ENCODE results near the gene RHBDF1. TPM values are rescaled to one million over a fixed set of nuclear protein-coding genes. Genes with fewer than 3 reads are reported as not detected.
A peak's percentile ranks its signal among the peaks of the same experiment; 100 is the strongest.

RHBDF1 gene
- polyA plus RNA-seq, 1 of the 3 experiments (the other 2 are of a cell fraction) = 54.1 TPM

DNA sequence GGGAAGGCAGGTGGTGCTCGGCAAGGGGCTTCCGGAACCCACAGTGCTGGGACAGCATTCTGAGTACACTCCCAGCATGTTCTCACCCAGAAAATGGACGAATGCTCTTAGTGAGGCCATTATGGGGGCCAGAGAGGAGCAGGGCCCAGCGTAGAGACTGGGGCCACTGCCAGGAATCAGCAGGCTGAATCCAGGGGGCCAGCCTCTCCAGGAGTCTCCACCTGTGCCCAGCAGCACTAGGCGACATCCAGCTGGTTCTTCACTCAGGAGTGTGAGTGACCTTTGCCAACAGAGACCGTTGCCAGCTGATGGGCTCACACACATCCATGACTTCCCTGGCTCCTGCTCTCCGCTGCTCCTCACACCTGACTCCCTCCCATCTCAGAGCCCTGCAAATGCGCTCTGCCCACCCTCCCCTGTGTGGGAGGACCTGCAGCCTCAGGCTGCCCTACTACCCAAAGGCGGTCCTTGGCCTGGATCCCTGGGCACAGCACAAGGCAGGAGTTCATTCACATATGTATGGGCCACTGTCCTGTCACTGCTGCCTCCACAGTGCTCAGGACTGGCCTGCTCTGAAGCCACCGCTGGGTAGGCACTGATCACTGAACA, 5.1 kb downstream of the RHBDF1 start:
- peaks cover 57% of the 10 kb centered on the region for H3K79me2 ChIP-seq (ENCODE audit: insufficient read depth)
- POLR2A ChIA-PET = no interaction called here

DNA sequence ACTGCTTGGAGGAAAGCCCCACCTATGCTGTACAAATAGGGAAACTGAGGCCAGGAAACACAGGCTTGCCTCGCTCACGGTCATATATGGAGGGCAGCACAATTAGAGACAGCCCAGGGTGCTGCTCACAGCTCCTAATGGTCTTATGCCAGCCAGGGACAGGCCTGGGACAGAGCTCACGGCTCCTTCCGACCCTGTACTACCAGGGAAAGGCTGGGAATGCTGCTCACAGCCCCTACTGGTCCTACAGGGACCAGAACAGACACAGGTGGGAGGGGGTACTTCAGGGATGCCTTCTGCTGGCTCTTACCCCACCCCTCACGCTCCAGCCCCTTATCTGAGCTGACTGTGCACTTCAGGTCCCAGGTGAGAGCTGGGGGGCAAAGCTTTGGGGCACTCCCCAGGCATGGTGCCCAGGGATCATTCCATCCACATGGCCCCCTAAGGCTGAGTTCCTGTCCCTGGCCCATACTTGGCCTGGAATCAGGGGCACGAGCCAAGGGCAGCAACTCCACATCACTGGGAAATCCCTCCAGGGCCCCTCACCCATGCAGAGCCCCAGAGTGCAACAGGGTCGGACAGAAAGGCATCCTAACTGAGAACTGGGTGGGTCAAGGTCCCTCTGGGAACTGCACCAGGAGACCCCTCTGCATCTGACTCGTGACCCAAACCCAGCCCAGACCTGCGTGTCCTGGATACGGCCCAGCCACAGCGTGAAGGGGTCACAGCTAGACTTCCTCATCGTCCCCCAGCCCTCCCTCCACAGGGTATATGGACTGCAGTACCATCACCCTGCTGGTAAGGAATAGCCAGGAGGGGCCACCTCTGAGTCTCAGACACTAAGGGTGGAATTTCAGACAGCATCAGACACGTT, 5.9 kb downstream of the RHBDF1 start:
- no peak for TF ChIP-seq RCOR1 (IDR thresholded peaks at IDR 0.05; ENCODE audit: low read length)
- no peak for TF ChIP-seq RXRA (IDR thresholded peaks at IDR 0.05; ENCODE audit: borderline replicate concordance, low read depth)
- no peak for TF ChIP-seq TEAD4 (IDR thresholded peaks at IDR 0.05; ENCODE audit: borderline replicate concordance, insufficient read depth)
- no peak for TF ChIP-seq MEF2A (IDR thresholded peaks at IDR 0.05; ENCODE audit: borderline replicate concordance, low read depth)
- TF ChIP-seq POLR2AphosphoS5 (IDR thresholded peaks at IDR 0.05; ENCODE audit: low read depth, low read length) = no peak
- TF ChIP-seq TAF1 (IDR thresholded peaks at IDR 0.05; ENCODE audit: borderline replicate concordance, low read depth, low read length) = no peak
- TF ChIP-seq, protein P1, sequence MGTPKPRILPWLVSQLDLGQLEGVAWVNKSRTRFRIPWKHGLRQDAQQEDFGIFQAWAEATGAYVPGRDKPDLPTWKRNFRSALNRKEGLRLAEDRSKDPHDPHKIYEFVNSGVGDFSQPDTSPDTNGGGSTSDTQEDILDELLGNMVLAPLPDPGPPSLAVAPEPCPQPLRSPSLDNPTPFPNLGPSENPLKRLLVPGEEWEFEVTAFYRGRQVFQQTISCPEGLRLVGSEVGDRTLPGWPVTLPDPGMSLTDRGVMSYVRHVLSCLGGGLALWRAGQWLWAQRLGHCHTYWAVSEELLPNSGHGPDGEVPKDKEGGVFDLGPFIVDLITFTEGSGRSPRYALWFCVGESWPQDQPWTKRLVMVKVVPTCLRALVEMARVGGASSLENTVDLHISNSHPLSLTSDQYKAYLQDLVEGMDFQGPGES (IDR thresholded peaks at IDR 0.05; ENCODE audit: low read depth, low read length) = no peak
- no peak for TF ChIP-seq FOXM1 (IDR thresholded peaks at IDR 0.05; ENCODE audit: low read depth)
- no peak for TF ChIP-seq YY1 (IDR thresholded peaks at IDR 0.05; ENCODE audit: low read depth)
- no peak for TF ChIP-seq TCF12 (IDR thresholded peaks at IDR 0.05)
- 96% methylated on average over 4 of the region's 13 CpGs for WGBS (ENCODE audit: low lambda C conversion rate)
- H3K9me3 ChIP-seq = no peaks in the 10 kb centered on the region
- H3K27ac ChIP-seq (ENCODE audit: low read depth in 2 of 2, low read length in 1 of 2) = no peak overlapping the region
- ChIA-PET CTCF (interaction anchor here (0.5 to 21.2 kb wide), 39 partner anchors 8 to 656 kb away, joined by 3 to 793 read pairs (median 4); partner anchors contain the start of genes AXIN1, HBM, HBQ1 and MPG), POLR2A (interaction anchor here (0.5 to 0.6 kb wide), 2 partner anchors 11 to 242 kb away, joined by 3 to 4 read pairs; no protein-coding TSS in a partner anchor)
- no peak overlapping the region for H3K4me3 ChIP-seq (ENCODE audit: low read depth in 2 of 2, low read length in 1 of 2)
- no peaks in the 10 kb centered on the region for H3K9me2 ChIP-seq
- peaks cover 53% of the 10 kb centered on the region for H3K79me2 ChIP-seq (ENCODE audit: insufficient read depth)
- no peaks in the 10 kb centered on the region for H3K27me3 ChIP-seq (ENCODE audit: insufficient read depth)
- no peak overlapping the region for H3K9ac ChIP-seq
- peak; percentile 22 for DNase-seq
- no peaks in the 10 kb centered on the region for H3F3A ChIP-seq (replicated peaks; ENCODE audit: insufficient read depth)
- H3K36me3 ChIP-seq (replicated peaks in 1 of 2; ENCODE audit: control insufficient read depth in 1 of 2, insufficient read depth in 2 of 2, low read length in 1 of 2) = peaks cover 3 to 26% of the 10 kb centered on the region in 2 experiments
- H3K4me1 ChIP-seq (ENCODE audit: control insufficient read depth in 1 of 2, insufficient read depth in 2 of 2, low read depth in 1 of 2, low read length in 1 of 2) = peaks cover 0 to 4% of the 10 kb centered on the region in 2 experiments; a peak in 2 of 4 replicates
- no peak overlapping the region for H2AFZ ChIP-seq (ENCODE audit: low read depth)
- peaks cover 68% of the 10 kb centered on the region for H4K20me1 ChIP-seq (ENCODE audit: insufficient read depth)
- 0 out of 2 replicates have a peak overlapping the region, but pooled peaks have one; percentile 5 for H3K4me2 ChIP-seq

More for the DNA sequence above, 5.1 kb downstream of the RHBDF1 start:
- Histone ChIP-seq H3K36me3 (replicated peaks in 1 of 2; ENCODE audit: control insufficient read depth in 1 of 2, insufficient read depth in 2 of 2, low read length in 1 of 2) (peaks cover 3 to 21% of the 10 kb centered on the region in 2 experiments), H3K4me2 (no peak overlapping the region), H3F3A (replicated peaks; ENCODE audit: insufficient read depth) (no peaks in the 10 kb centered on the region), H3K4me3 (ENCODE audit: low read depth in 2 of 2, low read length in 1 of 2) (no peak overlapping the region), H3K9ac (no peak overlapping the region), H4K20me1 (ENCODE audit: insufficient read depth) (peaks cover 68% of the 10 kb centered on the region), H3K9me3 (no peaks in the 10 kb centered on the region), H3K9me2 (no peaks in the 10 kb centered on the region), H2AFZ (ENCODE audit: low read depth) (no peak overlapping the region), H3K27ac (ENCODE audit: low read depth in 2 of 2, low read length in 1 of 2) (no peak overlapping the region), H3K4me1 (ENCODE audit: control insufficient read depth in 1 of 2, insufficient read depth in 2 of 2, low read depth in 1 of 2, low read length in 1 of 2) (peaks cover 0 to 8% of the 10 kb centered on the region in 2 experiments; a peak in 2 of 4 replicates), H3K27me3 (ENCODE audit: insufficient read depth) (no peaks in the 10 kb centered on the region)
- no peak for DNase-seq
- 98% methylated on average over 8 of the region's 10 CpGs for WGBS (ENCODE audit: low lambda C conversion rate)
- TF ChIP-seq, protein P1 (IDR thresholded peaks at IDR 0.05; ENCODE audit: low read depth, low read length) = no peak
- CTCF ChIA-PET = interaction anchor here (0.6 to 21.2 kb wide), 8 partner anchors 7 to 312 kb away, joined by 3 to 793 read pairs (median 36); partner anchors contain the start of genes HBQ1 and MPG

Measured in SK-N-SH (cell line).